GM21526 (cell line): ENCODE measurements around the gene WAC.

Experiments
- ATAC-seq: cut with Tn5 transposase; IDR thresholded peaks from one replicate; pipeline ENCODE4 v1.9.1; 2021; ENCODE audit warnings: moderate library complexity; ENCODE audit not compliant: unreplicated experiment, low FRiP score

Gene WAC

GRCh38 chr10:28530751-28531150 lies 2.2 kb upstream of the WAC start:
- no peak for ATAC-seq

GRCh38 chr10:28533186-28533564 lies 257 bp downstream of the WAC start:
- ATAC-seq: peak; percentile 1

GRCh38 chr10:28533571-28534304 lies 820 bp downstream of the WAC start:
- peak; percentile 9 for ATAC-seq

GRCh38 chr10:28535846-28536245 lies 2.9 kb downstream of the WAC start:
- no peak for ATAC-seq

GRCh38 chr10:28538595-28538994 lies 5.7 kb downstream of the WAC start:
- no peak for ATAC-seq

- ATAC-seq: no peak
These were observed 7.2 kb downstream of the WAC start for GRCh38 chr10:28540145-28540544.

- ATAC-seq: no peak
These were observed 8.9 kb downstream of the WAC start for GRCh38 chr10:28541717-28542365.

- no peak for ATAC-seq
These were observed 9.8 kb downstream of the WAC start for GRCh38 chr10:28542728-28543127.

GRCh38 chr10:28544058-28544457 lies 11.1 kb downstream of the WAC start:
- no peak for ATAC-seq

GRCh38 chr10:28545967-28546644 lies 13.2 kb downstream of the WAC start:
- peak; percentile 76 for ATAC-seq

GRCh38 chr10:28548781-28549498 lies 16.0 kb downstream of the WAC start:
- ATAC-seq: no peak

GRCh38 chr10:28551086-28551485 lies 18.2 kb downstream of the WAC start:
- no peak for ATAC-seq

- no peak for ATAC-seq
These were observed 19.9 kb downstream of the WAC start for GRCh38 chr10:28552775-28553174.

GRCh38 chr10:28554009-28554408 lies 21.1 kb downstream of the WAC start:
- ATAC-seq: no peak

GRCh38 chr10:28554952-28555351 lies 22.0 kb downstream of the WAC start:
- ATAC-seq: no peak

GRCh38 chr10:28555358-28555757 lies 22.4 kb downstream of the WAC start:
- ATAC-seq: no peak

GRCh38 chr10:28556142-28556541 lies 23.2 kb downstream of the WAC start:
- no peak for ATAC-seq

- ATAC-seq: no peak
These were observed 25.3 kb downstream of the WAC start for GRCh38 chr10:28558186-28558585.

- no peak for ATAC-seq
These were observed 26.1 kb downstream of the WAC start for GRCh38 chr10:28558923-28559508.

- ATAC-seq: no peak
These were observed 26.7 kb downstream of the WAC start for GRCh38 chr10:28559618-28560017.

- no peak for ATAC-seq
These were observed 27.7 kb downstream of the WAC start for GRCh38 chr10:28560617-28561016.
